Stimulated activated CD4-positive, alpha-beta T cell treated with anti-CD3 and anti-CD28 coated beads, Interleukin-12 subunit alpha, Interleukin-12 subunit beta, amount 100 ng/mL, for 4 hours (primary cell): ENCODE measurements around the gene RSPH6A.
"Not testable (repeated sequence)": the region's sequence is repeated elsewhere in the genome, so short reads cannot be mapped to it uniquely, and the experiment has no call there.

Source experiments
- DNase-seq: peaks from one replicate; pipeline ENCODE4 v3.0.0-alpha.2; 2020

Gene RSPH6A

GRCh38 chr19:45799541-45799940, 15.6 kb downstream of the RSPH6A start:
- not testable (repeated sequence) for DNase-seq

- peak; percentile 53 for DNase-seq
Measured at GRCh38 chr19:45798995-45799517, 16.1 kb downstream of the RSPH6A start.

GRCh38 chr19:45794627-45795026, 20.5 kb downstream of the RSPH6A start:
- no peak for DNase-seq

GRCh38 chr19:45793876-45794275, 21.2 kb downstream of the RSPH6A start:
- no peak for DNase-seq

GRCh38 chr19:45793178-45793564, 21.9 kb downstream of the RSPH6A start:
- DNase-seq: no peak

GRCh38 chr19:45792470-45793177, 22.5 kb downstream of the RSPH6A start, which contains the start of gene DMWD:
Gene DMWD (minus strand): TSS chr19:45792845. CDS start chr19:45792756, 89 bp downstream.
- peak; percentile 100 for DNase-seq

- DNase-seq: no peak
Measured at GRCh38 chr19:45791744-45792469, 23.2 kb downstream of the RSPH6A start.

GRCh38 chr19:45790942-45791341, 24.2 kb downstream of the RSPH6A start:
- no peak for DNase-seq

- DNase-seq: no peak
Measured at GRCh38 chr19:45789035-45789786, 25.9 kb downstream of the RSPH6A start.

- no peak for DNase-seq
Measured at GRCh38 chr19:45786533-45786894, 28.6 kb downstream of the RSPH6A start.

- no peak for DNase-seq
Measured at GRCh38 chr19:45785781-45786532, 29.2 kb downstream of the RSPH6A start.

- DNase-seq: no peak
Measured at GRCh38 chr19:45785097-45785496, 30.0 kb downstream of the RSPH6A start.

- no peak for DNase-seq
Measured at GRCh38 chr19:45784096-45784495, 31.0 kb downstream of the RSPH6A start.

GRCh38 chr19:45782820-45783785, 32.0 kb downstream of the RSPH6A start:
- DNase-seq: no peak

GRCh38 chr19:45782162-45782691, 32.9 kb downstream of the RSPH6A start, which contains the start of gene DMPK:
Gene DMPK (minus strand): TSS chr19:45782490. CDS start chr19:45782352, 138 bp downstream.
- DNase-seq: no peak

GRCh38 chr19:45781214-45782161, 33.6 kb downstream of the RSPH6A start:
- no peak for DNase-seq

GRCh38 chr19:45780448-45781213, 34.5 kb downstream of the RSPH6A start:
- no peak for DNase-seq

- no peak for DNase-seq
Measured at GRCh38 chr19:45780146-45780447, 35.0 kb downstream of the RSPH6A start.
